ENCODE data around the gene SNRPF.

SNRPF gene

DNA sequence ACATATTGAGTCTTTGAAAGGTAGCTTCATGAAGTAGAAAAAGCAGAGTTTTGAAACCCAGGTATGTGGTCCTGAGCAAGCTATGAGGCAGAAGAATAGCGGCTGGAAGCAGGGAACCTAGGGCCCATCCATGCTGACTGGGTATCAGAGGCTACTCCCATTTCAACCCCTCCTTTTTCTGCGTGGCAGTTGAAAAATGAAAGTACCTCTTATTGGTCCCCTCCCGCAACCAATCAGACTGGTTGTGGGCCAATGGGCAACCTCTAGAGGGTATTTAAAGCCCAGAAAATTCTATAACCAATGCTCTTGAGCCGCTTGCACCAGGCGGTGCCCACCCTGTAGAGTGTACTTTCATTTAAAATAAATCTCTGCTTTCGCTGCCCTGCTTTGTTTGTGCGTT lies 1.6 kb upstream of the SNRPF start:
- in situ Hi-C loops (cut with MboI; ENCODE audit: low pct_unique_long_range_greater_than_20kb, low sequenced_read_pairs) = no loop called here
- no peak for DNase-seq

DNA sequence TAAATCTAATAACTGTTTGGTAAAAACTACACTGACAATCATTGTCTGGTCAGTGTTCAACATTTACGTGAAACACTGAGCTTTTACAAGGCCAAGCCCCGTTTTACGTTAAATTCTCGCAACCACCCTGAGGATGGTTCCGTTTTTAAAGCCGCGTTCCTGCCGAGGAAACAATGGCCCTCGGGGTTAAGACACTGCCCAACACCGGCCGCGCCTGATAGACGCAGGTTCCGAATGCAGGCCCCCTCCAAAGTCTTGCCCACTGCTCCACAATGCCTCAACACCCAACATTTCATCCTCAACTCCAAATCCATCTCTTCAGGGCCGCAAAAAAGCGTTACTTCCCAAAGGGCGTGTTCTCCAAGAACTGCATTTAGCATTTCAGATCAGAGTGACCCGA lies 953 bp upstream of the SNRPF start:
- in situ Hi-C loops (cut with MboI; ENCODE audit: low pct_unique_long_range_greater_than_20kb, low sequenced_read_pairs) = no loop called here
- no peak for DNase-seq

DNA sequence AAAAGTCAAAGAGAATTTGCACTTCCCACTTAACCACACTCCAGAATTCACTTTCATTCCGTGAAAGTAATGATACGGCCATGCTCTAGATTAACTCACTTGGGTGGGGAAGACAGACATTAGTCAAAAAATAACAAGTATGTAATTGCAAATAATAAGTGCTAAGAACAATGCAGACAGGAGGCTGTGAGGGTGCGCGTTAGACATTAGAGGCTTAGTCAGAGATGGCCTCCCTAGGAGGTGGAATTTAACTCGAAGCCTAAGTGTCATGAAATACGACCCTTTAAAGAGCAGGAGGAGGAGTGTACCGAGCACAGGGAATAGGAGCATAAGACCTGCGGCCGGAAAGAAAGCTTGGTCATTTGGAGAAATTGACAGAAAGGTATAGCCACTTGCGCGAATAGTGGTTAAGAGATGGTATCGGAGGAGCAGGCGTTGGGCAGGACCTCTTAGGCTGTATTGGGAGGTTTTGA lies 628 bp downstream of the SNRPF start:
- DNase-seq = peak; percentile 42
- in situ Hi-C loops (cut with MboI; ENCODE audit: low pct_unique_long_range_greater_than_20kb, low sequenced_read_pairs) = no loop called here

DNA sequence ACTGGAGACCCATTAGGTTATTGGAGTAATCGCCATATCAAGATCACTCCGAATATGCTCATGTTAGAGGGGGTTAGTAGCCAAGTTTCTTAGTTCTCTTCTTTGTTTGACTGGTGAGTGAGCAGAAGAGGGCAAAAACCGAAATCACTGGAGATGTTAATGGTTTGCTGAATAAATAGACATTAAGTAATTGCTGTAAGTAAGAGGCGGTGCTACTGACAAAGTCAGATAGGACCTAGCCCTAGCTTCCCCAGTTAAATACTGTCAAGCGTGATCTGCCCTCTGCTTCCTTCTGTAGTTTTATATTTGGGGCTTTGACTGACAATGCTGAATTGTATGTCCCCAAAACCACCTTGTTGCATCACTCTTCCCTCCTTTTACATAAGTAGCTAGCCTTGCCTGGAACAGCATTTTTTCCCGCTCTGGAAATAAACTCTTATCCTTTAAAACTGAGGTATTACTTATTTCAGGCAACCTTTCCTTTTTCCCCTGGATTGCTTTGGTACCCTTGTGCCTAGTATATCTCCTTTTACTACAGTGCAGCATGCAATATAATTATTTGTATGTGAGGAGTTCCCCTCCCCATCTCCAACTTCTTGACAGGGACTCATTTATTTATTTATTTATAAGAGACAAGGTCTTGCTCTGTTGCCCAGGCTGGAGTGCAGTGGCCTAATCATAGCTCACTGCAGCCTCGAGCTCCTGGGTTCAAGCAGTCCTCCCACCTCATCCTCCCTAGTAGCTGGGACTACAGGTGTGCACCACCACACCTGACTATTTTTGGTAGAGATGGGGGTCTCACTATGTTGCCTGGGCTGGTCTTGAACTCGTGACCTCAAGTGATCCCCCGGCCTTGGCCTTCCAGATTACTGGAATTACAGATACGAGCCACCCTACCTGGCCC lies 1.4 kb downstream of the SNRPF start:
- in situ Hi-C loops (cut with MboI; ENCODE audit: low pct_unique_long_range_greater_than_20kb, low sequenced_read_pairs) = no loop called here
- peak; percentile 26 for DNase-seq

DNA sequence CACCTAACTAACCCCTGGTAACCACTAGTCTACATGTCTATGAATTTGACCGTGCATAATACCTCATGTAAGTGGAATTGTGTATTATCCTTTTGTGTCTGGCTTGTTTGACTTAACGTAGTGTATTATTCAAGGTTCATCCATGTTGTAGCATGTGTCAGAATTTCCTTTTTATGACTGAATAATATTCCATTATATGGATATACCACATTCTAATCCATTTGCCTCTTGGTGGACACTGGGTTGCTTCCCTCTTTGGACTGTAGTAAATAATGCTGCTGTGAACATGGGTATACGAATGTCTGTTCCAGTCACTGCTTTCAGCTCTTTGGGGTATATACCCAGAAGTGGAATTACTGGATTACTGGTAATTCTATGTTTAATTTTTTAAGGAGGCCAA lies 3.3 kb downstream of the SNRPF start:
- in situ Hi-C loops (cut with MboI; ENCODE audit: low pct_unique_long_range_greater_than_20kb, low sequenced_read_pairs) = no loop called here

DNA sequence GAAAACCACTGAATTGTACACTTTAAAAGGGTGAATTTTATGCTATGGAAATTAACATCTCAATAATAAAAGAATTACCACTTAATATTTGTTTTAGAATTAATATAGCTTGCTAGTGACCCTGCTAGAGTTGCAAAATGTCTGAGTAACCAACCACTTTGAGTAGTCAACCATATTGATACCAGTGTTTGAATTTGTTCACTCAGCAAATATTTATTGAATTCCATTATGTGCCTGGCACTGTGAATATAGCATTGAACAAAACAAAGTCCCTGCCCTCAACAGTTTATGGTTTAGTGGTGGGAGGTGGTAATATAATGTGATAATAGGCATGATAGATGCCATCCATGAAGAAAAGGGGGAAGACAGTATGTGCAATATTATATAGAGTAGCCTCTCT lies 4.6 kb downstream of the SNRPF start:
- DNase-seq = no peak
- in situ Hi-C loops (cut with MboI; ENCODE audit: low pct_unique_long_range_greater_than_20kb, low sequenced_read_pairs) = no loop called here

More for the DNA sequence above, 3.3 kb downstream of the SNRPF start:
- no peak for DNase-seq

DNA sequence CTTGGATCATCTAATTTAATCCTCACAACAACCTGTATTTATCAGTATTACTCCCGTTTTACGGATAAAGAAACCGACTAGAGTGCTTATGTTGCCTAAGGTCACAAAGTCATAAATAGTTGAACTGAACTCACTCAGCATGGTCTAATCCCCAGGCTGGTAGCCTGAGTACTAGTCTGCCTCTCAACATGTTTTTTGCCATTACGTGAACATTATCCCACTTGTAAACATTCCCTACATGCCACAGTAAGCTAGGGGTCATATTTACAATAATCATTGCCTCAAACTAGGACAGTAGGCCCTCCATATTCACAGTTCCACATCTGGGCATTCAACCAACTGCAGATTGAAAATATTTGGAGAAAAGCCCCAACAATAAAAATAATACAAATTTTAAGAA lies 12.1 kb downstream of the SNRPF start:
- in situ Hi-C loops (cut with MboI; ENCODE audit: low pct_unique_long_range_greater_than_20kb, low sequenced_read_pairs) = no loop called here
- DNase-seq = no peak

DNA sequence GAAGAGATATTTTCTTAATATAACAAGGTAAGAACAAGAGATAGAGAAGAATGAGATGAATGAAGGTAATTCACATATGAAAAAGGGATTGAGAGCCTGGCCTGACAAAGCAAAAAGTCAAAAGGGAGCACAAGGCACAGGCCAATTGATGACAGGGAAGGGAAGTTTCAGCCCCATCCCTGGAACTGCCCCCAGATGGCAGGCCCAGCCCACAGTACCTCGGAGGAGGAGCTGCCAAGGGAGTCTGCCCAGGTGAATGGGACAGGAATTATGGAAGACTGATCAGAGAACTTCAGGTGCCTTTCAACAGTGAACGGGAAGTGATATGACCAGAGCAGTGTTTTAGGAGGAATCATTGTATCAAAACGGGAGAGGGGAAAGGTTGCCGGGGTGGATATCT lies 15.7 kb downstream of the SNRPF start:
- in situ Hi-C loops (cut with MboI; ENCODE audit: low pct_unique_long_range_greater_than_20kb, low sequenced_read_pairs) = no loop called here

DNA sequence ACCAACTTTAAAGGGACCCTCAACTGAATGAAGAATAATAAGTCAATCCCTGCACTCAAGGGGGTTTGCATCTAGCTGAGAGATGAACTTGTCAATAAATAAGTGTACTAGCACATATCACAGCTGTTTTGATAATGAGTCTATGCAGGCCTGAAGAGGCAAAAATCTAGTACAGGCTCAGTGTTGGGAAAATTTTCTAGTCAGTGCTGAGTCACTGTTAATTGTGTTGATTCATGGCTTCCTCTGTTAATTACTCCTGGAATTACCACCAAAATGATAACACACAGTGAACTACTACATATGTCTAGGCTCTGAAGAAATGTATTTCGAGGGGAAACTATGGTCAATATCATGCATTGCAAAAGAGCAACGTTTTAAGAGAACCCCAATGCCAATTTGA lies 18.9 kb downstream of the SNRPF start:
- DNase-seq = no peak
- in situ Hi-C loops (cut with MboI; ENCODE audit: low pct_unique_long_range_greater_than_20kb, low sequenced_read_pairs) = no loop called here

More for the DNA sequence above, 15.7 kb downstream of the SNRPF start:
- no peak for DNase-seq

DNA sequence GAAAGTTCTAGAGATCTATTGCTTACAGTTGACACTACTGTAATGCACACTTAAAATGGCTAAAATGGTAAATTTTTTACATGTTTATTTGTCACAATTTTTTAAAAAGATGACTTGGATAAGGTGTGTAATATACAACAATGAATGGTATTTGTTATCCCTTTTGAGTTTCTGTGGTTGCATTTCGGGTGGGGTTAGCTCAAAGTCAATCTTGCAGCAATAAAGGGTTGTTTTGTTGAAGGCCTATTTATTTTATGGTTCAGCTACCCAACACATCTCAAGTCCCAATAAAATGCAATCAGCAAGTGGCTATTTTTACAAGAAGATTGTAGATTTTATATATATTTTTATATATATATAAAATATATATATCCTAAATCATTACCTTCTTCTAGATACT lies 22.1 kb downstream of the SNRPF start:
- DNase-seq = no peak
- in situ Hi-C loops (cut with MboI; ENCODE audit: low pct_unique_long_range_greater_than_20kb, low sequenced_read_pairs) = no loop called here

DNA sequence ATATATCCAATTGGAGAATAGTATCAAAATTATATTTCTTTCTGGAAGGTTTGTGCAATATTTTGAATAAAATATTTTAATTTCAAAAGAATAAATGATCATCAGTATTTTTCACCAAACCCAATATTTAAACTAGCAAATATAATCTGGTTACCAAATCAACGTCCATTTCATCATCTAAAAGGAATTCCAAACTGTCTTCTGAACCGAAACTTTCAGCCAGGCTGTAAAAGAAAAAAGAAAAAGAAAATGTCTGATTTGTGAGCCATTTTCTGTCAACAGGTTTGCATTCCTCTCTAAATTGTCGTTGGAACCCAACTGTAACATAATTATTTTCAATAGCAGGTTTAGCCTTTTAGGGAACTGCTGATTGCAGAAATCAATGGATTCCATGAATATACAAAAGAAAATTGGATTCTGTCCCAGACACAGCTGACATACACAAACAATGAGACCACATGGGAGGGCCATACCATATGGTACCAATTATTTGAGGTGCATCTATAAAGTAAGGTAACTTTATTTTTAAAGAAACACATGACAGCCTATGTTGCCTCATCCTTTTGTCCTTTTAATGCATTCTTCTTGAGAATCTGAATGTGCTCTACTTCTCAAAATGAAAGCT lies 22.7 kb downstream of the SNRPF start:
- in situ Hi-C loops (cut with MboI; ENCODE audit: low pct_unique_long_range_greater_than_20kb, low sequenced_read_pairs) = no loop called here
- DNase-seq = no peak

DNA sequence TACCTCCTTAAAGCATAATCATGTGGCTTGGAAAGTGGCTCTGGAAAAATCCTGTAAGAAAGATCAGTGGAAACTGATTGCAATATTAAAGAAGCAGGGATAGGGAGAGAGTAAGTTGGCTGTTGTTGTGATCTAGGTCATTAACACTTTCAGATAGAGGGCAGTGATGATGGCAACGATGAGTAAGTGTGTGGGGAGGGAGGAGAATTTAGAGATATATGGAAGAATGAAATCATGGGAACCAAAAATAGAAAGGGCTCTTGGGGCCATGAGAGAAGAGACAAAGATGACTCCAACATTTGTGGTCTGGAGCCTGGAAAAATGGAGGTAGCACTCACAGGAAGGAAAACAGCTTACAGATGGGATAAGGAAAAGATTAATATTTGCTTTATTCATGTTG lies 23.3 kb downstream of the SNRPF start:
- DNase-seq = no peak

DNA sequence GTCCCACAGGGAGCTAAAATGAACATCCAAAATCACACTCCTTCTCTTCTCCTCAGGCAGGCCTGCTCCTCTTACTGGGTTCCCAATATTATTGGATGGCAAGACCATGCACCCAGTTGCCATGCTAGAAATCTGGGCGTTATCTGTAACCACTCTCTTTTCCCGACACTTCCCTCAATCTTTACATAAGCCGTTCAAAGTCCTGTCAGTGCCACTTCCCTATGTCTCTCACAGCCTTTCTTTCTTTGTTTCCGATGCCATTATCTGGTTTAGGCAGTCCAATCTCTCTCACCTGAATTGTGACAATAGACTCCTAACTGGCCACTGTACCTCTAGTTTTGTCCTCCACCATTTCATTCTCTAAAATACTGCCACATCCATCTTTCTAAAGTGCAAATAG lies 24.1 kb downstream of the SNRPF start:
- in situ Hi-C loops (cut with MboI; ENCODE audit: low pct_unique_long_range_greater_than_20kb, low sequenced_read_pairs) = no loop called here
- no peak for DNase-seq

More for the DNA sequence above, 23.3 kb downstream of the SNRPF start:
- in situ Hi-C loops (cut with MboI; ENCODE audit: low pct_unique_long_range_greater_than_20kb, low sequenced_read_pairs) = no loop called here

DNA sequence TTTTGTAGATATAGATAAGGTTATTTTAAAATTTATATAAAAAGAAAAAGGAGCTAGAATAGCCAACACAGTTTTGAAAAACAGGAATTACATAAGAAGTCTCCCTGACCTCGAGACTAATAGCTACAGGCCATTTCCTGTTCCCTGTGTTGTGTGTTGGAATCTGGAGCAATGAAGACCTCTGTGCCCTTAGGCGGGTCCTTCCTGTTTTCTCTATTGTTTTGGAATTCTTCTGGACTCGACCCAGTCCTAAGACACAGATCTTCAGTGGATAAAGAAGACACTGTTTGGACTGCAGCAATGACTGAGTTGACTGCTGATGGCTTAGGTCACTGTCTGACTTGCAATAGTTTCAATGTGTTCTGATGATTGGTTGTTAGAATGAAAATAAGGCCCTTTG lies 26.2 kb downstream of the SNRPF start:
- in situ Hi-C loops (cut with MboI; ENCODE audit: low pct_unique_long_range_greater_than_20kb, low sequenced_read_pairs) = no loop called here
- DNase-seq = no peak

DNA sequence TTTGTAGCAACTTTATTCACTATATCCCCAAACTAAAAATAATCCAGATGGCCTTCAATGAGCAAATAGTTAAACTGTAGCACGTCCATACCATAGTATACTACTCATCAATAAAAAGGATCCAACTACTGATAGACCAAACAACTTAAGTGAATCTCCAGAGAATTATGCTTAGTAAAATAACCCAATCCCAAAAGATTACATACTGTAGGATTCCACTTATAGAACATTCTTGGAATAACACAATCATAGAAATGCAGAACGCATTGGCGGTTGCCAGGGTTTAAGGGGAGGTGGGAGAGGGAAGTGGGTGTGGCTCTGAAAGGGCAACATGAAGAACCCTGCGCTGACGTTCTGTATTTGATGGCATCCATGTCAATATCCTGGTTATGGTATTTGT lies 28.6 kb downstream of the SNRPF start:
- in situ Hi-C loops (cut with MboI; ENCODE audit: low pct_unique_long_range_greater_than_20kb, low sequenced_read_pairs) = no loop called here
- no peak for DNase-seq

DNA sequence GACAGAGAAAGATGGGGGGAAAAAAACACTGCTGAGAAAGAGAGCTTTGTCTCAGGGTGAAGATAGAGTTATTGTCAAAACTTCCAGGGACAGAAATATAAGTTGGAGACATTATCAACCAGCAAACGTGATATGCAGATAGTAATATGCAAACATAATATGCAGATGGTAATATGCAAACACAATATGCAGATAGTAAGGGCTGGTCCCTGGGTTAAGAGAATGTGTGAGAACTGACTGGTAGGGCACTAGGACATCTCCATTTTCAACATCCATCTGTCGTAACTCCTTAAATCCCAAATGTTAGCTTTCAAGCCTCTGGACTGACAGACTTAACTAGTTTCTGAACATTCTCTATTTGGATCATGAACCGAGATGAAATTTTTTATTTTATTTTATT lies 32.2 kb downstream of the SNRPF start:
- in situ Hi-C loops (cut with MboI; ENCODE audit: low pct_unique_long_range_greater_than_20kb, low sequenced_read_pairs) = no loop called here
- DNase-seq = no peak

DNA sequence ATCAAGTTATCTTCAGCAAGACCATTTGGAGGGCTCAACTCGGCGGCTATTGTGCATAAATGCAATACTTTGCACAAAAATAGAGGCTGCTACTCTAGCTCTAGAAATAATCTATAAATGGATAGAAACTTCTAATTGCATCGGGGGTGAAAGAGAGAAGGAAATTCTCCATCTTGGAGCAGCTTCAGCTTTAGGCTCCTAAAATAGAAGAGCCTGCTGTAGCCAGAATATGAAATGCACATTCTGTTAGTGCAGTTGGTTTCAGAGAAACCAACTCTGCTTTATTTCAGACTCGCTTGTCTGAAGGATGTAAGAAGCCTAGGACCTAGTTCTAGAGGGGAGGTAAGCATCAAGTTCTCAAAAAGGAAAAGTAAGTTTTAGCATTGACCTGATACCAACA lies 38.1 kb downstream of the SNRPF start:
- DNase-seq = no peak
- in situ Hi-C loops (cut with MboI; ENCODE audit: low pct_unique_long_range_greater_than_20kb, low sequenced_read_pairs) = no loop called here

DNA sequence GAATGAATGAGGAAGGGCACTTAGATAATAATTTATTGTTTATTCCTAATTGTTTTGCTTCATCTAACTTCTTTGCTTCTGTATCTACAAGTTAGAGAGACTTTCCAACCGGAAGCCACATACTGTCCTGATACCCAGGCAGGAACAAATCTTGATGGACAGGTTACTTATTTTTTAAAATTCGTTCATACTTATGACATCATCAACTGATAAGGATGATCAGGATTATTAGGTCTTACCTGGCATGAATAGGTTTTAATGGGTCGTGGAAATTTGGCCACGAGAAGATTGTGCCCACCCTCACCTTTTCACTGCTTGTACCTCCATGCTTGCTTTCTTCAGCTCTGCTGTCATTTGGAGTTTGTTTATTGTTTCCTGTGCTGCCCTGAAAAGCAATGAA lies 39.3 kb downstream of the SNRPF start:
- DNase-seq = no peak
- in situ Hi-C loops (cut with MboI; ENCODE audit: low pct_unique_long_range_greater_than_20kb, low sequenced_read_pairs) = no loop called here

DNA sequence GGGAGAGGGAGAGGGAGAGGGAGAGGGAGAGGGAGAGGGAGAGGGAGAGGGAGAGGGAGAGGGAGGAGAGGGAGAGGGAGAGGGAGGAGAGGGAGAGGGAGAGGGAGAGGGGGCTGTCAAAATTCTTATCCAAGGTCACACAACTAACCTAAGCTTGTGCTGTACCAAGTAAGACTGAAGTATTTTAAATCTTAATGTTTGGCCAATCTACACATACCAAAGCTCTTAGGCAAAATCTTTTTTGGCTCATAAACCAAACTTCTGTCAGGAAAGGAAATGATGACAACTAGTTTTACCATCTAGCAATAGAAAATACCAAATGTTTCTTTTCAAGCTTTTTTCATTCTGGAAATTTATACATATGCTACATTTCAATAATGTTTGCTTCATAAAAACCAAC lies 49.8 kb downstream of the SNRPF start:
- no peak for DNase-seq
- in situ Hi-C loops (cut with MboI; ENCODE audit: low pct_unique_long_range_greater_than_20kb, low sequenced_read_pairs) = no loop called here

DNA sequence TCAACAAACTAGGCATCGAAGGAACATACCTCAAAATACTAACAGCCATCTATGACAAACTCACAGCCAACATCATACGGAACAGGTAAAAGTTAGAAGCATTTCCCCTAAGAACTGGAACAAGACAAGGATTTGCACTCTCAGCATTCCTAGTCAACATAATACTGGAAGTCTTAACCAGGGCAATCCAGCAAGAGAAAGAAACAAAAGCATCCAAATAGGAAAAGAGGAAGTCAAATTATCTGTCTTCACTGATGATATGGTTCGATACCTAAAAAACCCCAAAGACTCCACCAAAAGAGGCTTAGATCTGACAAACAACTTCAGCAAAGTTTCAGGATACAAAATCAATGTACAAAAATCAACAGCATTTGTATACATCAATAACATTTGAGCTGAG lies 51.1 kb downstream of the SNRPF start:
- in situ Hi-C loops (cut with MboI; ENCODE audit: low pct_unique_long_range_greater_than_20kb, low sequenced_read_pairs) = no loop called here
- DNase-seq = no peak
